HG03175 (cell line): ENCODE data around the gene UVRAG.
"Not testable (repeated sequence)": the region's sequence is repeated elsewhere in the genome, so short reads cannot be mapped to it uniquely, and the experiment has no call there.

Experiments
- ATAC-seq: cut with Tn5 transposase; IDR thresholded peaks from one replicate; pipeline ENCODE4 v1.9.1; 2021; ENCODE audit warnings: mild to moderate bottlenecking, moderate library complexity; ENCODE audit not compliant: unreplicated experiment

Gene UVRAG

DNA sequence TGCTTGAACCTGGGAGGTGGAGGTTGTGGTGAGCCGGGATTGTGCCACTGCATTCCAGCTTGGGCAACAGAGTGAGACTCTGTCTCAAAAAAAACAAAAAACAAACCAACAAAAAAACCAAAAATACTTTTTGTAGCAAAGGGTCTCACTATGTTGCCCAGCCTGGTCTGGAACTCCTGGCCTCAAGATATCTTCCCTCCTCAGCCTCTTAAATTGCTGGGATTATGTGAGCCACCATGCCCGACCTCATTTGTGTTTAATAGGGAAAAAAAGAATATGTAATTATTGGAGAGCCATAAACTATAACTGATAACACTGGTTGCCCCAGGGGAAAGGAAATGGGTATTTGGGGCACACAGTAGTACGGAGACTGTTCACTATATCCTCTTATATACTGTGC is 19.7 kb downstream of the UVRAG start:
- ATAC-seq = no peak

DNA sequence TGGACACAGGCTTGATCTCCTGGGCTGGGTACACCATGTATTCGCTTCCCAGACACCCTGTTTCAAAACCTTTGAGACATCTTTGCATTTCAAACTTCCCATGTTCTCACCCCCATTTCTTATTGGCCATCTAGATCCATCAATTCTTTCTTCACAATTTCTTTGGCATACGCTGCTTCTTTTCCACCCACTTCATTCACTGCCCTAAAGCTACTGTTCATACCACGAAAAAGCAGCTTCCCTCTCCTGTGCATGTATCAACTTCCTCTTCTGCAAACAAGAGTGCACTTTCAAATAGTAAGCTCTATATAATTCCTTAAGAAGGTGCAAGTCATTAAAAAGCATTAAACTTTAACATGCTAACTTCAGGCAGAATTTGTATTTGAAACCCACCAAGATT is 21.4 kb downstream of the UVRAG start:
- no peak for ATAC-seq

GRCh38 chr11:75839851-75840250 is 24.8 kb downstream of the UVRAG start:
- no peak for ATAC-seq

DNA sequence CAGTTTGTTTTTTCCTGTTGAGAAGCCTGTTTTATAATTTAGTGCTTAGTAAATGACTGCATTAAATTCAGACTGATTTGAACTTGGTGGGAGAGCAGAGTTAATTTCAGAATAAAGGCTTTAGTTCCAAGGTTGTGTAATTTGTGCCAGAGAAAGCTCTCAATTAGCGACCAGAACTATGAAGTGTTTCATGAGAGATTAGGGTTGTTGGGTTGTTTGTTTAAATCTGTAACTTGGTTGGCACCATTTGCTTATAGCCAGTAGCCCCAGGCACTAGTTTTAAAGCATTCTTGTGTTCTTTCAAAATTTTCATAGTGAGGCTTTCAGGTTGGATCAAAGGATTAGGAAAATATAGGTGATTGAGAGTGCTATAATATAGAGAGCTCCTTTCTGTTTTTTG is 25.5 kb downstream of the UVRAG start:
- ATAC-seq = no peak

DNA sequence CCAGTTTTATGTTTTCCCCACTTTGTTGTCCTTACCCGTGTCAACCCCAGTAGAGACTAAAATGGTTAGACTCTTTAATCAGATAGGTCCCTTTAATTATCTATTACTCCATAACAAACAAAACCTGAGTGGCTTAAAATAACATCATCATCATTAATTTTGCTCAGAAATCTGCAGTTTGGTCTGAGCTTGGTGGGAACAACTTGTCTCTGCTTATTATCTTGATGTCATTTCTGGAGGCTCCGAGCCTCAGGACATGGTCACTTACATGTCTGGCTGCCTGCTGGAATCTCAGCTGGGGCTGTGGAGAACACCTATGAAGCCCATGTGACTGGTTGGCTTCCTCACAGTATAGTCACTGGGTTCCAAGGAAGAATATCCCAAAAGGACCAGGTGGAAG is 26.7 kb downstream of the UVRAG start:
- no peak for ATAC-seq

GRCh38 chr11:75845324-75845723 is 30.3 kb downstream of the UVRAG start:
- no peak for ATAC-seq

DNA sequence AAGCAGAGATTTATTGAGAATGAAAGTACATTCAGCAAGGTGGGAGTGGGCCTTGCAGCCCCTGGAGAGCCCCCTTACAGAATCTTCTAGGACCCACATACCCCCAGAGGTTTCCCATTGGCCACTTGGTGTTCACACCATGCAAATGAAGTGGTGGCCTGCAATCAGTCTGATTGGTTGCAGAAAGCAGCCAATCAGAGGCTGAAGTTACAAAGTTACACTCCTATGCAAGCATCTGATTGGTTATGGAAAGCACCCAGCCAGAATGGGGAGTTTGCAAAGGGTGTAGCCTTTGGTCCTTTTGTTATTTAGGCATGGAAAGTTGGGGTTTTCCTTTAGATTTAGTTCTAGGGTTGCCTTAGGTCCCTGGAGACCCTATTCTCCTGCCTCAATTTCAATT is 34.9 kb downstream of the UVRAG start:
- no peak for ATAC-seq

DNA sequence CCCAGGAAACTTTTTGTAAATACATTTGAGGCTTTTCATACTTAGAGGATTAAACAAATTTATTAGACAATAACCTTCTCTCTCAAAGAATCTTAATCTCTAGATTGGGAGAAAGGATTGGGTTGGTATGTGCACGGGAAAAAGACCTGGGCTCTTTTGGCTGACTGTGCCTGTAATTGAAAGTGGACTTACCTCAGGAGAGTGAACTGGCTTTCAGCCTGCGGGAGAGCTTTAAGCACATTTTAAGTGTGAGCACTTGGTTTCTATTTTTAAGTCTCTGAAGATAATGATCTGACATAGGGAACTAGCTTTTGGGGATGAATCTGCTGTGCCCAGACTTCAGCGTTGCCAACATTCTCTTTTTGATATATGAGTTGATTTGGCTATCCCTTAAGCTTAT is 35.8 kb downstream of the UVRAG start:
- ATAC-seq = no peak

GRCh38 chr11:75851203-75851602 is 36.2 kb downstream of the UVRAG start:
- no peak for ATAC-seq

DNA sequence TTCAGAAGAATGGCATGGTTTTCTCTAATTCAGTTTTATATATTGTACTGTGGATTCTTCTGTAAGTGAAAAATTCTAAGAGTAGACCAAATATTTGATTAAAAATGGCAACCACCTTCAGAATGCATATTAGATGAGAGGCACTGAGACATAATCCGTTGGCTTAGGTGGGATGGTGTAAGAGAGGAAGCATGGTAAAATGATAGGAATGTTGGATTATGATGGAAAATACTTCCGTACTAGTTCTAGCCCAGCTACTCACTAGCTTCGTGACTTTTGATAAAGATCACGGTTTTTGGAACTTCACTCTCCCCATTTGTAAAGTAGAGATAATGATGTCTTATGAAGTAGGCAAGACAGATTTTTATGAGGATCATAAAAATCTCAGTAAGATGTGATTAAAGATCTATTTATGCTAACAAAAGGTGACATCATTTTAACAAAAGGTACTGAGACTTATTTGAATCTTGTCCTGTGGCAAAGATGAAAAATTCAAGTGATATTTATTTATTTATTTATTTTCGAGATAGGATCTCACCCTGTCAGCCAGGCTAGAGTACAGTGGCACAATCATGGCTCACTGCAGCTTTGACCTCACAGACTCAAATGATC is 37.5 kb downstream of the UVRAG start:
- ATAC-seq = no peak

GRCh38 chr11:75853563-75853962 is 38.6 kb downstream of the UVRAG start:
- ATAC-seq = not testable (repeated sequence)

GRCh38 chr11:75853971-75854370 is 39.0 kb downstream of the UVRAG start:
- no peak for ATAC-seq

GRCh38 chr11:75855206-75855605 is 40.2 kb downstream of the UVRAG start:
- no peak for ATAC-seq

DNA sequence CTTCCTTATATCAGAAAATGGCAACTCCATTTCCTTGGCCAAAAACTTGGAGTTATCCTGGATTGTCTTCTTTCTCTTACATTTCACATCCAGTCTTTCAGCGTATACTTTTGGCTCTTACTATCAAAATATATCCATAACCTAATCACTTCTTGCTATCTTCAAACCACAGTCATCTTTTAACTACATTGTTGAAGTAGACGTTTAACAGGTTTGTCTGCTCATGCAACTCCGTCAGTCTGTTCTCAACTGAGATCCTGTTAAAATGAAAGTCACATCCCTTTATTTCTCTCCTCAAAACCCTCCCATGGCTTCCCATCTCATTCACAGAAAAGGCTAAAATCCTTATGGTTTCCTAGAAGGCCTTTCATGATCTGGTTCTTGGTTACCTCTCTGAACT is 41.9 kb downstream of the UVRAG start:
- ATAC-seq = no peak

- ATAC-seq = no peak
Measured at GRCh38 chr11:75858042-75858441, 43.0 kb downstream of the UVRAG start.

- ATAC-seq = no peak
Measured at GRCh38 chr11:75858613-75859012, 43.6 kb downstream of the UVRAG start.

DNA sequence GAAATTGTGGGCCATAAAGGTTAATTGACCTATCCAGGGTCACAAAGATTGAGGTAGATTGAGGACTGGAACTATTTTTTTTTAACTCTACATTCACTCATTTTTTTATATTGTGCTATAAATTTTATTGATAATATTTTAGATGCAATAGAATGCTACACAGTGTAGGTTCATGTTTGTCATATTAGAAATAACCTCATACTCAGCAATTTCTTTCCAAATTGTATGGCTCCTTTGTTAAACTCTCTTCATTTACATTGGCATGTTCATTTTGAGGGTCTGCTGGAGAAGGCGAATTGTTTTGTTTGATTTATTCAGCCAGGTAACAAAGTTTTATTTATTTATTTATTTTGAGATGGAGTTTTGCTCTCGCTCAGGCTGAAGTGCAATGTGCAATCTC is 44.6 kb downstream of the UVRAG start:
- ATAC-seq = no peak

DNA sequence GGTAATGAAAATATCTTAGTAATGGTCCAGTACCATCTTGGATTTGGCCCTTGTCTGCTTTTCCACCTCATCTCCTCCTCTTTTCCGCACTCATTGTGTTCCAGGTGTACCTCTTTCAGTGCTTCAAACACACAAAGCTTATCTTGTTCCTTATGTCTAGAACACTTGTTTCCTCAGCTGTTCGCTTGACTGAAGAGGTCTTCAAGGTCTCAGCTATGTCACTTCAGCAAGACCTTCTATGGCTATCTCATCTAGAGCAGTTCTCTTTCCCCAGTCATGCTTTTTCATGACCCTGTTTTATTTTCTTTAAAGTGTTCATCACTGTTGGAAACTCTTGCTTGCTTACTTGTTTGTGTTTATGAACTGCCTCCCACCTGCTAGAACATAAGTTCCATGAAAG is 47.4 kb downstream of the UVRAG start:
- ATAC-seq = no peak

- no peak for ATAC-seq
Measured at GRCh38 chr11:75867778-75868374, 52.9 kb downstream of the UVRAG start.

GRCh38 chr11:75868990-75869389 is 54.0 kb downstream of the UVRAG start:
- no peak for ATAC-seq

DNA sequence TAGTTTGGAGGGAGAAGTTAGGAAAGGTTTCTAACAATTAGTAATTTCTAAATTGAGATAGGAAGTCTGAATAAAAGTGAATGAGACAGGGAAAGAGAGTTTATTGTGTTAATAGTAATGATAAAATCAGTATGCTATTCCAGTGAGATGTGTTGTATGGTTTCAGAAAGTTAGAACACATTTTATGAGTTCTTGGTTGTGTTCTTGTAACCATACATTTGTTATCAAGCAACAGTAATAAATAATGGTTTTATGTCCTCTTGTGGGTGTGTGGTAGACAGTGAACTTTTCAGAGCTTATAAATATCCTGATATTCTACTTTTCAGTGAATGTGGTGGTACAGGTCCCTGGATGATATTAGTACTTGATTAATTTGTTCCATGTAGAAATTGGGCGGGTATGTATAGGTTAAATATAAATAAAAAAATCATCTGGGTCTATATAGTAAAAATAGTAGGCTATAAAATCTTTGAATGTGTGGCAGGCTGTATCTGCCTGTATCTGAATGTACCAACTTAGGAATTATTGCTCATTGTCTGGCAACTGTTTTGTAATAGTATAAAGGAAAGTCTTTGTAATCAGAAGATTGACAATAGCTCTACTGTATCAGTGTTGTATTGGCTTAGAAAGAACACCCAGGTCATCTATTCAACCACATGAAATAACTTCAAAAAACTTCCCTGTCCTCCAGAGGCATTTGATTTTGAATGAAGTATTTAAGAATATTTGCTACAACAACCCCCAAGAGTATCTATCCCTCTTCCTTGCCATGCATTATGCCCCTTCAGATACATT is 54.8 kb downstream of the UVRAG start:
- ATAC-seq = no peak

- ATAC-seq = peak; percentile 33
Measured at GRCh38 chr11:75872887-75873416, 57.9 kb downstream of the UVRAG start.
